WTC11 (cell line): ENCODE measurements around the gene KDELR1. TPM values are rescaled to one million over a fixed set of nuclear protein-coding genes. Genes with fewer than 3 reads are reported as not detected.

Experiments used
- ATAC-seq: fragments of 200-7000 bp; cut with Tn5 transposase; 2 replicates; pipeline ENCODE4 v1.10.0; 2021; ENCODE audit warnings: mild to moderate bottlenecking, moderate library complexity
- CTCF ChIA-PET: fragments of 300-600 bp; sonication (Branson Sonifier 250); formaldehyde crosslinking; loops from one replicate; lab custom pipeline; 2021; ENCODE audit warnings: antibody characterized with exemption; lab: Charles Lee
- POLR2A ChIA-PET: fragments of 350-600 bp; sonication (Branson Sonifier 250); formaldehyde crosslinking; loops from one replicate; lab custom pipeline; 2021; ENCODE audit warnings: antibody characterized with exemption; lab: Charles Lee
- DNase-seq: peaks from one replicate; pipeline ENCODE4 v3.0.0; 2021; ENCODE audit warnings: low spot score
- H3K27ac Mint-ChIP-seq: 2 replicates; pipeline ENCODE4 v1.8.0; 2021; ENCODE audit warnings: mixed read lengths
- H3K27me3 Mint-ChIP-seq: 2 replicates; pipeline ENCODE4 v1.8.0; 2021; ENCODE audit warnings: low read depth, mild to moderate bottlenecking, moderate library complexity, mixed read lengths
- H3K36me3 Mint-ChIP-seq: 2 replicates; pipeline ENCODE4 v1.8.0; 2021; ENCODE audit warnings: mixed read lengths
- H3K4me1 Mint-ChIP-seq: 2 replicates; pipeline ENCODE4 v1.8.0; 2022; ENCODE audit warnings: mixed read lengths
- H3K4me3 Mint-ChIP-seq: 2 replicates; pipeline ENCODE4 v1.8.0; 2021; ENCODE audit warnings: mild to moderate bottlenecking, moderate library complexity, mixed read lengths
- H3K9me3 Mint-ChIP-seq: 2 replicates; pipeline ENCODE4 v1.8.0; 2021; ENCODE audit warnings: mixed read lengths
- E2F1 ChIP-seq: sonication (generic); formaldehyde crosslinking; IDR thresholded peaks from 2 replicates; pipeline ENCODE4 v1.8.0; 2022; ENCODE audit warnings: mild to moderate bottlenecking, missing genetic modification reagents
- E2F5 ChIP-seq: sonication (generic); formaldehyde crosslinking; IDR thresholded peaks from 2 replicates; pipeline ENCODE4 v1.8.1; 2022; ENCODE audit warnings: mild to moderate bottlenecking, moderate library complexity, missing genetic modification reagents
- EMX1 ChIP-seq: fragments of 250-450 bp; sonication (Bioruptor Pico); IDR thresholded peaks from 2 replicates; pipeline ENCODE4 v1.8.0; 2021; ENCODE audit warnings: mild to moderate bottlenecking
- FOXJ3 ChIP-seq: sonication (generic); formaldehyde crosslinking; IDR thresholded peaks from 2 replicates; pipeline ENCODE4 v1.9.0; 2021; ENCODE audit warnings: missing genetic modification reagents, mild to moderate bottlenecking, borderline replicate concordance
- FOXK1 ChIP-seq: sonication (generic); formaldehyde crosslinking; IDR thresholded peaks from 2 replicates; pipeline ENCODE4 v1.8.0; 2022; ENCODE audit warnings: mild to moderate bottlenecking, moderate library complexity, missing genetic modification reagents
- FOXP1 ChIP-seq: sonication (generic); formaldehyde crosslinking; IDR thresholded peaks from 2 replicates; pipeline ENCODE4 v1.8.0; 2022; ENCODE audit warnings: missing genetic modification reagents, mild to moderate bottlenecking, moderate library complexity, borderline replicate concordance
- FOXP4 ChIP-seq: sonication (generic); formaldehyde crosslinking; IDR thresholded peaks from 2 replicates; pipeline ENCODE4 v1.8.0; 2022; ENCODE audit warnings: mild to moderate bottlenecking, missing genetic modification reagents
- GABPB1 ChIP-seq: sonication (generic); formaldehyde crosslinking; IDR thresholded peaks from 2 replicates; pipeline ENCODE4 v1.8.1; 2023; ENCODE audit warnings: mild to moderate bottlenecking, missing genetic modification reagents
- IRF2 ChIP-seq: sonication (generic); formaldehyde crosslinking; IDR thresholded peaks from 2 replicates; pipeline ENCODE4 v1.8.0; 2022; ENCODE audit warnings: low read depth, missing genetic modification reagents, borderline replicate concordance
- KAT7 ChIP-seq: sonication (generic); formaldehyde crosslinking; IDR thresholded peaks from 2 replicates; pipeline ENCODE4 v1.8.1; 2023; ENCODE audit warnings: missing genetic modification reagents, mild to moderate bottlenecking, borderline replicate concordance
- NFATC4 ChIP-seq: fragments of 250-450 bp; sonication (Bioruptor Pico); IDR thresholded peaks from 2 replicates; pipeline ENCODE4 v1.9.0; 2021; ENCODE audit warnings: mild to moderate bottlenecking
- PRRX2 ChIP-seq: fragments of 250-450 bp; sonication (Bioruptor Pico); IDR thresholded peaks from 2 replicates; pipeline ENCODE4 v1.8.0; 2021; ENCODE audit warnings: mild to moderate bottlenecking
- RORB ChIP-seq: fragments of 250-450 bp; sonication (Bioruptor Pico); IDR thresholded peaks from 2 replicates; pipeline ENCODE4 v1.9.0; 2021; ENCODE audit warnings: mild to moderate bottlenecking
- TP53 ChIP-seq: sonication (generic); formaldehyde crosslinking; IDR thresholded peaks from 2 replicates; pipeline ENCODE4 v1.8.1; 2023; ENCODE audit warnings: mild to moderate bottlenecking, missing genetic modification reagents
- USF2 ChIP-seq: sonication (generic); formaldehyde crosslinking; IDR thresholded peaks from 2 replicates; pipeline ENCODE4 v1.8.1; 2023; ENCODE audit warnings: mild to moderate bottlenecking, missing genetic modification reagents, moderate library complexity
- ZBTB21 ChIP-seq: sonication (generic); formaldehyde crosslinking; IDR thresholded peaks from 2 replicates; pipeline ENCODE4 v1.8.1; 2023; ENCODE audit warnings: mild to moderate bottlenecking, missing genetic modification reagents, borderline replicate concordance
- ZNF219 ChIP-seq: sonication (generic); formaldehyde crosslinking; IDR thresholded peaks from 2 replicates; pipeline ENCODE4 v1.8.0; 2023; ENCODE audit warnings: missing genetic modification reagents, mild to moderate bottlenecking, borderline replicate concordance
- ZNF416 ChIP-seq: fragments of 250-450 bp; sonication (Bioruptor Pico); IDR thresholded peaks from 2 replicates; pipeline ENCODE4 v1.9.0; 2021; ENCODE audit warnings: mild to moderate bottlenecking, inconsistent platforms
- ZNF512 ChIP-seq: sonication (generic); formaldehyde crosslinking; IDR thresholded peaks from 2 replicates; pipeline ENCODE4 v1.8.1; 2022; ENCODE audit warnings: missing genetic modification reagents, borderline replicate concordance
- ZNF532 ChIP-seq: fragments of 250-450 bp; sonication (Bioruptor Pico); IDR thresholded peaks from 2 replicates; pipeline ENCODE4 v1.9.0; 2021; ENCODE audit warnings: mild to moderate bottlenecking, borderline replicate concordance
- ZNF671 ChIP-seq: fragments of 250-450 bp; sonication (Bioruptor Pico); IDR thresholded peaks from 2 replicates; pipeline ENCODE4 v1.8.0; 2021; ENCODE audit warnings: mild to moderate bottlenecking
- total RNA-seq: library from RNA; stranded (reverse); gene quantifications from 3 replicates; pipeline ENCODE4 v1.2.3, GENCODE V29; 2021

KDELR1 gene
- total RNA-seq, 1 experiment from 2014 or later: 207 TPM

GRCh38 chr19:48401287-48401686 lies 9.9 kb upstream of the KDELR1 start:
- peak overlapping the region; percentile 100 for H3K27ac Mint-ChIP-seq
- peak; percentile 38 for DNase-seq
- TF ChIP-seq PRRX2 (CRISPR knock-in tag) (peak; percentile 41; the same call in 1 of the 2 replicates), ZNF512 (CRISPR knock-in tag) (no peak), USF2 (CRISPR knock-in tag) (0 out of 2 replicates have a peak, but pooled peaks have one; percentile 30), ZNF671 (CRISPR knock-in tag) (no peak), FOXK1 (peak; percentile 47; the same call in 1 of the 2 replicates), IRF2 (CRISPR knock-in tag) (no peak)
- TF ChIP-seq, all 79 proteins: peak for 3
- Mint-ChIP-seq H3K27me3 (peaks cover 18% of the 10 kb centered on the region), H3K4me1 (peaks cover 63% of the 10 kb centered on the region), H3K4me3 (peak overlapping the region; percentile 73), H3K9me3 (no peaks in the 10 kb centered on the region), H3K36me3 (peaks cover 11% of the 10 kb centered on the region)
- ATAC-seq: no peak
- ChIA-PET POLR2A (interaction anchor here (1.1 to 3.0 kb wide), 4 partner anchors 10 to 45 kb away, joined by 3 to 27 read pairs (median 10); partner anchors contain the start of genes GRWD1 and KDELR1), CTCF (interaction anchor here (0.7 to 6.0 kb wide), 10 partner anchors 10 to 441 kb away, joined by 3 to 92 read pairs (median 4); partner anchors contain the start of gene KDELR1)

GRCh38 chr19:48400018-48400742 lies 8.8 kb upstream of the KDELR1 start:
- H3K27ac Mint-ChIP-seq: peak overlapping the region; percentile 100
- H3K4me1 Mint-ChIP-seq: peaks cover 68% of the 10 kb centered on the region
- no peaks in the 10 kb centered on the region for H3K9me3 Mint-ChIP-seq
- H3K27me3 Mint-ChIP-seq: peaks cover 30% of the 10 kb centered on the region
- CTCF ChIA-PET: interaction anchor here (0.8 to 6.0 kb wide), 10 partner anchors 9 to 189 kb away, joined by 3 to 92 read pairs (median 5); partner anchors contain the start of gene KDELR1
- DNase-seq: peak; percentile 90
- POLR2A ChIA-PET: interaction anchor here (0.6 to 3.0 kb wide), 10 partner anchors 9 to 102 kb away, joined by 3 to 27 read pairs (median 5); partner anchors contain the start of genes GRWD1, KDELR1, SYNGR4 and TMEM143
- 0 out of 2 replicates have a peak, but pooled peaks cover under 1% of the 10 kb centered on the region for H3K36me3 Mint-ChIP-seq
- peak overlapping the region; percentile 73 for H3K4me3 Mint-ChIP-seq
- peak; percentile 62 for ATAC-seq
- TF ChIP-seq TP53 (CRISPR knock-in tag): no peak
- TF ChIP-seq KAT7: no peak
- no peak for TF ChIP-seq E2F1
- TF ChIP-seq FOXJ3: no peak
- TF ChIP-seq E2F5 (CRISPR knock-in tag): no peak
- TF ChIP-seq ZBTB21 (CRISPR knock-in tag): no peak
- no peak for TF ChIP-seq EMX1
- TF ChIP-seq FOXP4 (CRISPR knock-in tag): no peak
- no peak for TF ChIP-seq GABPB1 (CRISPR knock-in tag)
- TF ChIP-seq RORB (CRISPR knock-in tag): no peak
- no peak for TF ChIP-seq NFATC4 (CRISPR knock-in tag)
- 0 out of 2 replicates have a peak, but pooled peaks have one; percentile 3 for TF ChIP-seq ZNF416 (CRISPR knock-in tag)
- TF ChIP-seq FOXP1: no peak
- TF ChIP-seq ZNF219: no peak
- TF ChIP-seq ZNF532 (CRISPR knock-in tag): no peak
